Hematopoietic multipotent progenitor cell treated with erythropoietin and hydrocortisone succinate and interleukin-3 and kit ligand, for 15 days (in vitro differentiated cells): ENCODE measurements around the gene SLC6A3.
"Not testable (repeated sequence)": the region's sequence is repeated elsewhere in the genome, so short reads cannot be mapped to it uniquely, and the experiment has no call there.

Source experiments
- DNase-seq: peaks from one replicate; pipeline ENCODE4 v3.0.0-alpha.2; 2015; ENCODE audit warnings: low spot score

SLC6A3 gene

DNA sequence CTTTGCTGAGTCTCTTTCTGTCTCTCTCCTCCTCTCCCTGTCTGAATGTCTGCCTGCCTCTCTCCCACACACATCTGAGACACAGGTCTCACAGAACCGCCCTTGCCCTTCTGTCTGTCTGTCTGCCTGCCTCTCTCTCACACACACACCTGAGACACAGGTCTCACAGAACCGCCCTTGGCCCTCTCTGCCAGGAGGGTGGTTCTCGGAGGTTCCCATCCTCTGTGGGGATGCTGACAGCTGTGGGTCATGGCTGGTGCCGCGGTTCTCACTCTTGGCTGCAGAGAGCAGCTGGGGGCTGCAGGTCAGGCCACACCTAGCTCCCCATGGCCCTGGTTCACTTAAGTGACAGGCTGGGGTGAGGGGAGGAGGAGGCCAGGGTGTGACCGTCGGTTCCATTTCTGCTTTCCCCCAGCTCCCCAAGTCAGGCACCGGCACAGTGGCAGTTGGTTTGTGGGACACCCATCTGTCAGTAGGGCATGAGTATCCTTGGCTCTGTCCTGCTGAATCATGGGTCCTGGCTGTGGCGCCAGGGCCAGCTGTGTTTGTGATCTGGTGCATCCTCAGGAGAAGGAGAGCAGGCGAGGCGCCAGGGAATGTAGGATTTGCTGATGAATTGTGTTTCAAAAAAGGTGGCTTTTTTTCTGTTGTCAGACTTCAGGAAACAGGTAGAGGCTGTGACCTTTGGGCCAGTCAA lies 58.0 kb downstream of the SLC6A3 start:
- DNase-seq = no peak

DNA sequence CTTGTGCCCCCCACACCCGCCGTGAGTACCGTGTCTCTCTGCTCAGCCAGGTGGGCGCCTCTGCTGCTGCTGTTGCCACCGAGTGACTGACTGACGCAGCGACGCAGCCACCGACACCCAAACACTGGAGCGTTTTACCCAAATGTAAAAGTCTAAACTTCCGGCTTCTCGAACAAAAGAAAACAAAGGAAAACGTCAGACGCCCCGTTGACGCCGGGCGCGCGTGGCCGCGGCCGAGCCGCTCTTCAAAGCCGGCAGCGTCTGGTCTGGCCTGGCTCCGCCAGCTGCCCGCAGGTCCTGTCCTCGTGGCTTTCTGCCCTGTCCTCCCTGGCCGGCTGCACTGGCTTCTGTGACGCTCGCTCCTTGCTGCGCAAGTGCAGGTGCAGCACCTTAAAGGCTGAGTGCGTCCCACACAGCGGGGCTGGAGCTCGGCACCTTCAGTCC lies 58.9 kb downstream of the SLC6A3 start:
- no peak for DNase-seq

DNA sequence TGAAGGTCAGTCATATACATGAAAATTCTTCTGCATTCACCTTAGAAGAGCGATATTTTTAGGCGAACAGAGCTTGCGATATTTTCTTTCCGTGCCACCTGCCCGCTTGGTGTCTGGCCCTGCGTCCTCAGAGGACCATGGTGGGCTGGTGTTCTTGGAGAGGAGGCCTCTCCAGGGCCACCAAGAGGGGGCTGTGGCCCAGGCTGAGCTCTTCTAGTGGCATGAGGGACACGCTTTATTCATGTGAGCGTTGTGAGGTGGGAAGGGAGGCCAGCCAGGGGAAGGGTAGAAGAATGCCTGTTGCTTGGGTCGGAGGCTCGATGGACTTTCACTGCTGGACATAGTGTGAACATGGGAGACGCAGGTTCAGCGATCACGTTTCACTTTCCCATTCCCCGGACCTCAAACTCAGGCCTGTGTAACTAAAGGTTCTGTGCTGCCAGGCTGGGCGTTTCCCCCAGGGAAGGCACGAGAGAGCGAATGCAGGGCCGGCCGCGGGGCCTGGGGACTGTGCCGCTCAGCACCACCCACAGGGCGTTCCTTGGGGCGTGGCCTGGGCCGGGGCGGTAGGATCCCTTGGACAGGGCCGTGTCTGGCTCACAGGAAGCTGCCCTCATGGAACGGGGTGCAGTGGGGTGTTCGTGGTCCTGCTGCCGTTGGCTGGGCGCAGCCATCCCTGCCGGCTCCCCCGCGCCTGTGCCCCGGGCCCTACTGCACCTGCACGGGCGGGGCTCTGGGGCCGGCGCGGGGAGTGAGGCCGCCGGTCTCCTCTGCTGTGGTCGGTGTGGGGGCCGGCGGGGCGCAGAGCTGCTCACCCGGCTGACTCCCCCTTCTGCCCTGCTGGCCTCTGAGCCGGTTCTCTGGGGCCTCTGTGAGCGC lies 59.6 kb downstream of the SLC6A3 start:
- peak; percentile 55 for DNase-seq

DNA sequence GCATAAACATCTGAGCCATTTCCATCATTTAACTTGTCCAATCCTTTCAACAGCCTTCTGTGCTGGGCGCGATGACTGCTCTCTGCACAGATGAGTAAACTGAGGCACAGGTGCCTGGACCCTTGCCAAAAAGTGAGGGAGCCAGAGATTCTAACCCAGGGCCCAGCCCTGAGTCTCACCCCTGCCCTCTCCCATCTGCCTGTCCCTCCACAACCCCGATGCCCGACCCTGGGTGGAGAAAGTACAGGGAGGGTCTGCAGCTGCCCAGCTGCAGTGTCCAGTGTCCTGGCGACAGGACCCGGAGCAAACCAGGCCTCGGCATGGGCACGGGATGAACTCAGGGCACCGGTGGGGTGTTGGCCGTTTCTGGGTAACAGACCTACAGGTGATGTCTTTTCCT lies 60.7 kb downstream of the SLC6A3 start:
- no peak for DNase-seq

DNA sequence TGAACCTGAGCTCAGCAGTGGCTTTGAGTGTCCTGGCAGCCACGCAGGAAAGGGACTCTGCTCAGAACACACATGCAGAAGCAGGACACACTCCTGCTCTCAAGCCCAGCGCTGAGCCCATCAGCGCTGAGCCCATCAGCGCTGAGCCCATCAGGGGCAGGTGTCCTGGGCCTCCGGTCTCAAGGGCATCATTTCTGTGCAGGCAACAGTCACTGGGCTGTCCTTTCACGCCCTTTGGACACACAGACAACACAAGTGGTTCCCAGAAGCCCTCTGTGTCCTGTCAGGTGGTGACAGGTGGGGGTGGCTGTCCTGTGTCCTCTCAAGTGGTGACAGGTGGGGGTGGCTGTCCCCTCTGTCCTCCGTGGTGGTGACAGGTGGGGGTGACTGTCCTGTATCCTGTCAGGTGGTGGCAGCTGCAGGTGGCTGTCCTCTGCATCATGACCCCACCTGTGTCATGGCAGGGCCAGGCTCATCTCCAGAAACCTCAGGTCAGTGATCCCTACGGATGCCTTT lies 61.3 kb downstream of the SLC6A3 start:
- no peak for DNase-seq

DNA sequence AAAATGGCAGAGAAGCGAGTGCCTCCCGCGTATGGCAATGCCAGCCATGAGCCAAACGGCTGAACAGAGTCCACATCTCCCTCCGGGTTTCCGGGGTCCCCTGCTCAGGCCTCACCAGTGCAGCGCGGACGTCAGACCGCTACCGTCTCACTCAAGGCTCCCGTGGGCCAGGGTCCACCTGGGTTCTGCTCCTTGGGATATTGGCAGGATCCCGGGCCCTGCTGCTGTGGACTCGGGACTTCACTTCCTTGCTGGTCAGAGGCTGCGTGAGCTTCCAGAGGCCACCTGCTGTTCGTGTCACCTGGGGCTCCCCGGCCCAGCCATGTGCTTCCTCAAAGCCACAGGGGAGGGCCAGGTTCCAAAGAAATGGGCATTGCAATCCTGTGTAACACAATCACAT lies 61.9 kb downstream of the SLC6A3 start:
- no peak for DNase-seq

DNA sequence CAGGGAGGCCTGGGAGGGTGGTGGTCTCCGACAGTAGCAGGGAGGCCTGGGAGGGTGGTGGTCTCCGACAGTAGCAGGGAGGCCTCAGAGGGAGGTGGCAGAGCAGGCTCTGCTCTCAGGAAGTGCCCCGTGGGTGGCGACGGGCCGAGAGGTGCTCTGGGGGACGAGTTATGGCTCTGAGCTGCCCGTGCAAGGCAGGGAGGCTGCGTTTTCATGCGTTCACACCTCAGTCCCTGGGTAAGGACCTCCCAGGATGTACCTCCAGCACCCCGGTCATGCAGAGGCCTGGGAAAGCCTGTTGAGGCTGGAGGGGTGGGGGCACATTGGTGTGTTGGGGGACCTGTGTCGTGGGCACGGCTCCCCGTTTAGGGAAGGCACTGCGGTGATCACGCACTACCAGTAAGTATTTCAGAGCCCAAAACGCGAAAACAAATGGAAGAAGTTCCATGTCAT lies 63.0 kb downstream of the SLC6A3 start:
- no peak for DNase-seq

DNA sequence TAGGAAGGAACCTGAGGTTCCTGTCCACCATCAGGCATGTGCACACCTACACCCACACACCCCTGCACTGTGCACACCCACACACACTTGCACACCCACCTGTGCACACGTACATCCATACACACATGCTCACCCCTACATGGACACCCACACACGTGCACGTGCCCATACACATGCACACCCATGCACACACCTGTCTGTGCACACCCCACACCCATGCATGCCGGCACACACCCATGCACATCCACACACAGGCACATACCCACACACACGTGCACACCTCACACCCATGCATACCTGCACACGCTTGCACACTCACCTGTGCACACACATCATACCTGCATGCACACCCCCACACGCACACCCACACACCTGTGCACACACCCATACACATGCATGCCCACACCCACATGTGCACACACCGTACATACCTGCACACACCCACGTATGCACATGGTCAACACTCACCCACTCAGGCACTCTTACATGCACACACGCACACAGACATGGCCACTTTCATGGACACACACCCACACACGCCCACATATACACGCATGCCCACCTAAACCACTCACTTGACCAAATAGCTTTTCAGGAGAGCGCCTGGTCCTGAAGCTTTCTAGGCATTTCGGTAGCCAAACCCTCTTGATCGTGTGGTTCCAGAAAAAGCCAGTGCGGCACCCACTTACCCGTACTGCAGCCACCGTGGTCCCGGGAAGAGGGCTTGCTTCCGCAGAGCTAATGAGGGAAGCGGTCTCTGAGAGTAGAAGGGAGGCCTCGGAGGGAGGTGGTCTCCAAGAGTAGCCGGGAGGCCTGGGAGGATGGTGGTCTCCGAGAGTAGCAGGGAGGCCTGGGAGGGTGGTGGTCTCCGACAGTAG lies 63.6 kb downstream of the SLC6A3 start:
- DNase-seq = no peak

DNA sequence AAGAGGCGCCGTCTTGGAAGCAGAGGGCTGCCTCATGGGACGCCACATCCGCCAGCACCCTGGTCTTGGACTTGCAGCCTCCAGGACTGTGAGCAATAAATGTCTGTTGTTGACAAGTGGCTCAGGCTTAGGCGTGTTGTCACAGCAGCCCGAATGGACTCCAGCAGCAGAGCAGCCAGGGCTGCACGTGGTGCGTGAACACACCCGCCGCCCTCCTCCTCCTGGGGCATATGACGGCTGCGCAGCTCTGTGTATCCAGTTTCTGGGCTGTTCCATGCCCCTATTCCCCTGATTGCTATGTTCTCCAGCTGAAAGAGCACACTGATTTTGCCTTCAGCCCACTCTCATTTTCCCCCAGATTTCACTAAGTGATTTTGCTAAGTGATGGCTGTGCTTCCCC lies 64.3 kb downstream of the SLC6A3 start:
- DNase-seq = no peak

DNA sequence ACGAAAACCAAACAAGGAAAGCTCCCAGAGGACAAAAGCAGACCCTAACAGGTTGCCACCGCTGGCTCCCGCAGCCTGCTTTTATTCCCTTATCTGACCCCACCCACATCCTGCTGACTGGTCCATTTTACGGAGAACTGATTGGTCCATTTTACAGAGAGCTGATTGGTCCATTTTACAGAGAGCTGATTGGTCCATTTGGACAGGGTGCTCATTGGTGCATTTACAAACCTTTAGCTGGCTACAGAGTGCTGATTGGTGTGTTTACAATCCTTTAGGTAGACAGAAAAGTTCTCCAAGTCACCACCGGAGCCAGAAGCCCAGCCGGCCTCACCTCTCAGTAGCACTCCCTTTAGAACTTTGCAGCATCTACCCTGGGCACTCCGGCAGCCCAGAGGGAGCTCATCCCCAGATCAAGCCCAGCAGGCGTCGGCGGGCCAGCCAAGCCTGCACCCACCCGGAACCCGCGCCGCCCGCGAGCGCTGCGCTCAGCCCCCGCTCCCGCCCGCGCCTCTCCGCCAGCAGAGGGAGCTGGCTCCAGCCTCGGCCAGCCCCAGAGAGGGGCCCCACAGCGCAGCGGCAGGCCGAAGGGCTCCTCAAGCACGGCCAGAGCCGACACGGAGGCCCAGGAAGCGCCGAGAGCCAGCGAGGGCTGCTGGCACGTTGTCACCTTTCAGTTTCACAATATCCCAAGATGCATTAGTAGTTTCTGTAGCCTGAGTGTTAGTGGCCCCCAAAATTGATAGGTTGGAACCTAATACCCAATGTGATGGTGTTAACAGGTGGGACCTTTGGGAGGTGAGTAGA lies 65.0 kb downstream of the SLC6A3 start:
- no peak for DNase-seq

DNA sequence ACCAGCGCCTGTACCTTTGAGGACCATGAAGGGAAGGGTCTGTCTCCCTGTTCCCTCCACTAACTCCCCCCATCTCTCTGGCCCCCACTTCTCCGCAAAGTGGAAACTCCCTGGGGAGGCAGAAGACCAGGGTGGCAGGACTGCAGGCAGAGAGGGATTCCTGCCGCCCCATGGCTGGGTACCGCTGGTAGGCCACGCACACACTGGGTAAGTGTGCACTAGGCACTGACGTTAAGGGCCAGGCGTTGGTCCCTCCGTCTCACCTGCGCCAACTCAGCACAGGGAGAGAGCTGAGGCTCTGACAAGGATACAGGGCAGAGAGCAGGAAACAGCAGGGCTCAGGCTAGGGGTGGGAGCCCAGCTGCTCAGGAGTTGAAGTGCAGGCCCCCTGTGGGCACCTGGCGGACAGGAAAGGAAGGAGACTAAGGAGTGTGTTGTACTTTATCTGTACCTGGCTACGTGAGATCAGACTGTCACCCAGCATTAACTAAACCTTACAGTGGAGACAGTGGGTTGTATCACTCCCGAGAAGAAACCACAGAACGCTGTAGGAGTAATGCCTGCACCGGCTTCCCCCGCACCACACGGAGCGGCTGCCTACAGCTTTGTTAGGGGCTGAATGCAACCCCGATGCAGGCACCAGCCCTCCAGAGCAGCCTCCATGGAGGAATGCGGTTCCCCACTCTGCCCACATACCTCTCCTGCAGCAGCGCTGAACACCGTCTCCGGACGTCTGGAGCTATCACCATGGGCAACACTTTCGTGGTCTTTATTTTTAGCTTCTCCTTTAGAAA lies 66.2 kb downstream of the SLC6A3 start:
- no peak for DNase-seq

DNA sequence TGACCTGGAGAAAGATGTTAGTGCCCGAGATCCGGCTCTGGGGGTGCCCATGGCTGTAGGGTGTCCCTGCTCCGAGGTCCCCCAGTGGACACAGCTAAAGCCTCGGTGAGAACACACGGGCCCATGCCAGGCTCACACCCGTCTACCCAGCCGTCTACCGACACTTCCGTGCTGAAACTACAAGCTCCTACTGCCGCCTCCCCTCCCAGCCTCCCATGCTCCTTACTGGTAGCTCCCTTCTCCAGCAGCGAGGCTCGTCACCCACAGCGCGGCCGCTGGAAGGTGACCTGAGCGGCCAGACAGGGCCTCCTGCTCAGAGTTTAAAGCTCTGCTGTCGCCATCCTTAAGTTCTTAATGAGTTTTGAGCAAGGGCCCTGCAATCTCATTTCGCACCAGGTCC lies 67.1 kb downstream of the SLC6A3 start:
- no peak for DNase-seq

DNA sequence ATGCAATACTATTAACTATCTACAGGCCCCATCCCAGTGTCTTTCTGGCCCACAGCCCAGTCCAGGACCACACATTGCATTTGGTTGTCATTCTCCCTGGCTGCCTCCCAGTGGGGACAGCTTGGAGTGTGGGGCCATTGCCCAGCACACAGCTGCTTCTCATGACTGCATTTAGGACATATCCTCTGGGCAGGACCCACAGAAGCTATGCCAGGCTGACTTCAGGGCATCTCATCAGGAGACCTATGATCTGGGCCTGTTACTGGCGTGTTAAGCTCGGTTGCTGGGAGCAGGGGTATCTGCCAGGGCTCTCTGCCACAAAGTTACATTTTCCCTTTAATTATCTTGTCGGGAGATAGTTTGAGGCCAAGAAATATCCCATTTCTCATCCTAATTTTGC lies 68.3 kb downstream of the SLC6A3 start:
- no peak for DNase-seq

DNA sequence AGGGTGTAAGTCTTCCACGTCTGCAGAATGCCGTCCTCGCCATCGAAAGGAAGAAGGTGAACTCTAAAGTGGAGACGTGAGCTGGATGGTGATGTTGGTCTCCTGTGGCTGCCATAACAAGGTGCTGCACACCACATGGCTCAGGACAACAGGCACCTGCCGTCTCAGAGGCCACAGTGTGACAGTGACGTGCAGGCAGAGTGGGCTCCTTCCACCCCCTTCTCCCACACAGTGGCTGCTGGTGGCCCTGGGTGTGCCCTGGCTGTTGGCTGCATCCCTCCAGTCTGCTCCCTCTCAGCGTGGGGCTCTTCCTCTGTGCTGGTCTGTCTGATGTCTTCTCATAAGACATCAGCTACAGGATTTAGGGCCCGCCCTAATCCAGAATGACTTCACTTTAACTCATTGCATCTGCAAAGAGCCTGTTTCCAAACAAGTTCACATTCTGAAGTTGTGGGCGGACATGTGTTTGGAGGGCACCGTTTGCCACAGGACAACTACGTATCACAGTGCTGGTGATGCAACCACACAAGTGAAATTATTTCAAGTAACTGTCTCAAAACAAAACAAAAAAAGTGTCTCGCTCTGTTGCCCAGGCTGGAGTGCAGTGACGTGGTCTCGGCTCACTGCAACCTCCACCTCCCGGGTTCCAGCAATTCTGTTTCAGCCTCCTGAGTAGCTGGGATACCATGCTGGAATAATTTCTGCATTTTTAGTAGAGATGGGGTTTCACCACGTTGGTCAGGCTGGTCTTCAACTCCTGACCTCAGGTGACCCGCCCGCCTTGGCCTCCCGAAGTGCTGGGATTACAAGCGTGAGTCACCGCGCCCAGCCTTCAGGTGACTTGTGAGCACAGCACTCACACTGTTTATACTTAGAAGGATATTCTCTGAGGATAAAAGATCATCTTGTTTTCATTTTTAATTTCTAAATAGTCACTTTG lies 69.1 kb downstream of the SLC6A3 start:
- DNase-seq = no peak

DNA sequence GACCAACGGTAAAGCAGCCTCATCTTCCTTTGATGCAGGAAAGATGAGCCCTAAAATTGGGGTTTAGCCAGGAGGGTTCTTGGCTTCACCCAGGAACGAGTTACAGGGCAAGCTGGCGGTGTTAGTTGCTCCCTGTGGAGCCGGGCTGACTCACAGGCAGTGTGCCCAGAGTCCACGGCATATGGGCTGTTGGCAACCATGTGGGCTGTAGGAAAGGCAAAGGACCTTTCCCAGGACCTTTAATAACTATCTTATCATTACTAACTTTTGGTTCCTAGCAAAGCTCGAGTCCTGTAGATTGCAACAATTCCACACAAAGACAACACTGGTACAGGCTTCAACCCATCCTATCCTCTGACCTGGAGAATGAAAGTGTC lies 70.6 kb downstream of the SLC6A3 start:
- no peak for DNase-seq

DNA sequence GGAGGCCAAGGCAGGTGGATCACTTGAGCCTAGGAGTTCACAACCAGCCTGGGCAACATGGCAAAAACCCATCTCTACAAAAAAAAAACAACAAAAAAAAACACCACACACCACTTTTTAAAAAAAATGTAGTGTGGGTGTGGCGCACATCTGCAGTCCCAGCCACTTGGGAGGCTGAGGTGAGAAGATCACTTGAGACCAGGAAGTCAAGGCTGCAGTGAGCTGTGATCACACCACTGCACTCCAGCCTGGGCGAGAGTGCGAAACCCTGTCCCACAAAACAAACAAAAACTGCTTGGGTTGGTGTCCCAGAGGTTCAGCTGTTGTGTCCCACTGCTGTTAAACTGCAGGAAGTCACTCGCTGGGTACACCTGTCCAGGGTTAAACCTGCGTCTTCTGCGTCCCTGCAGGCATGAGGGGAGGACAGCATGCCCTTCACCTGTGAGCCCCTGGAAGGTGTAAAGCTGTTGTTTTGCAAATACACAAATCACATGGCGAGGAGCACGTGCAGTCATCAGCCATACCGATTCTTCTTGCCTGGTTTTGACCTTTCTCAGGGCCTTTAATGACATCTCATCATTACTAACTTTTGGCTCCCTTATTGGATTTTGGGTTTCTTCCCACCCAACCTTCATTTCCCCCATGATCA lies 71.1 kb downstream of the SLC6A3 start:
- DNase-seq = no peak

DNA sequence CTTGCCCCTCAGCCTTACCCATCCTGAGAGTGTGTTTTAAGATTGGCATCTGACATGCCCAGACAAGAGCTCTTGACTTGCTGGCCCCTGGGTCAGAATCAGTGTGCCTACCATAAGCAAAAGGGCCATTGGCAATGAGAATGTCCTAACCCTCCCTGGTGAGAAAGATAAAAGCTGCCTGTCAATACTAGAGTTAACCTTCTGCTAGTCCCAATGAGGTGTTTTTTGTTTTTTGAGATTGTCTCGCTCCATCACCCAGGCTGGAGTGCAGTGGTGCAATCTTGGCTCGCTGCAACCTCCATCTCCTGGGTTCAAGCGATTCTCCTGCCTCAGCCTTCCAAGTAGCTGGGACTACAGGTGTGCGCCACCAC lies 73.3 kb downstream of the SLC6A3 start:
- not testable (repeated sequence) for DNase-seq

DNA sequence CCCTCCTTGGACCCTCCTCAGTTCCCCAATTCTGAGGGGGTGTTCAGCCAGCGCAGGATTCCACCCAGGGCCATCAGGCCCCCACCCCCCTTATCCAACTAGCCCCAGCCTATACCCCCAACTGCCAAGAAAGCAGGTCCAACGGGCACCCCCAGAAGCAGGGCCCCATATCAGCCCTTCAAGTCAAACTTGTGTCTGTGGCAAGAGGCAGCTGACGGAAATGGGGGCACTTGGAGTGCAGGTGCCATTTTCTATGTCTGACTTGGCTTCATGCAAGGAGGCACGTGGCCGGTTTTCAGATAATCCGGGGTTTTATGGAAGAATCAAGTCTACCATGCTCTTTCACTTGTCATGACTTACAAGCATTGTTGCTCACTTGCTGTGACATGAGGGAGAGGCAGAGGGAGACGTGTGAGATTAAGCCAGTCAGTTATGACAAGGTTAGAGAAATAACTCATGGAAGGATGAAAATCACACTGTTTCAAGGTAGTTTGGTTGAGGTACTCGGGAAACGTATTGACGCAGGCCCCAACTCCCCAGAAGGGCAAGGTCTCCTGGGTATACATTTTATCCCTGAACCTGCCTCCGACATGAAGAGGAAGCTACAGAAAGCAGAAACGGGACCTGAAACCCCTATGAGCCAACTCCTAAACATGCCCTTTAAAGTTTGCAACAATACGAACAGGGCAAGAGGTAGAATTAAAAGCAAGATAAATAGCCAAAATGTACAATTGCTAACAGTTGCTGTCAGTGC lies 73.8 kb downstream of the SLC6A3 start:
- no peak for DNase-seq
